Right atrium auricular region (tissue), 2 donors: ENCODE measurements around the gene TXLNB. TPM values are rescaled to one million over a fixed set of nuclear protein-coding genes. Genes with fewer than 3 reads are reported as not detected.
"Not testable (repeated sequence)": the region's sequence is repeated elsewhere in the genome, so short reads cannot be mapped to it uniquely, and the experiment has no call there.

Source experiments
- DNase-seq: peaks from one replicate; pipeline ENCODE4 v3.0.0-alpha.2; 2019; ENCODE audit warnings: low spot score
- H3K27ac ChIP-seq, 2 donors: fragments of 200-600 bp; sonication (generic); 1 replicate in 1 of 2; 2 replicates in 1 of 2; pipeline ENCODE4 v1.5.1; 2016 to 2019
- H3K27me3 ChIP-seq, 2 donors: fragments of 200-600 bp; sonication (generic); one replicate each; pipeline versions ENCODE4 v1.5.1 to v1.6.0; 2017 to 2019
- H3K36me3 ChIP-seq: fragments of 200-600 bp; sonication (generic); one replicate; pipeline ENCODE4 v1.5.1; 2016
- H3K4me1 ChIP-seq, 2 donors: fragments of 200-600 bp; sonication (generic); one replicate each; pipeline versions ENCODE4 v1.5.1 to v1.6.0; 2017 to 2019
- H3K4me3 ChIP-seq, 2 donors: fragments of 200-600 bp; sonication (generic); 1 replicate in 1 of 2; 2 replicates in 1 of 2; pipeline ENCODE4 v1.5.1; 2017 to 2019; ENCODE audit warnings: mild to moderate bottlenecking in 1 of 2, moderate library complexity in 1 of 2
- H3K9me3 ChIP-seq, 2 donors: fragments of 200-600 bp; sonication (generic); one replicate each; pipeline ENCODE4 v1.5.1; 2019
- CTCF ChIP-seq, 2 donors: fragments of 200-600 bp; sonication (generic); IDR thresholded peaks; one replicate each; pipeline ENCODE4 v1.5.1; 2019; ENCODE audit warnings: antibody characterized with exemption in 2 of 2
- total RNA-seq, 2 donors: library from RNA; depleted of rRNA; stranded (reverse); fragments of >200 nt; gene quantifications; one replicate each; pipeline ENCODE4 v1.1.0, GENCODE V29; 2016

Gene TXLNB
- total RNA-seq, 2 donors from 2014 or later = 74.7 to 132 TPM

- Histone ChIP-seq H3K27ac (no peak overlapping the region), H3K4me3 (no peak overlapping the region), H3K27me3 (no peaks in the 10 kb centered on the region), H3K9me3 (no peaks in the 10 kb centered on the region), H3K4me1 (no peaks in the 10 kb centered on the region), H3K36me3 (no peaks in the 10 kb centered on the region)
- no peak for TF ChIP-seq CTCF (IDR thresholded peaks at IDR 0.05)
- DNase-seq = no peak
Measured at GRCh38 chr6:139297921-139298320, 6.1 kb upstream of the TXLNB start.

GRCh38 chr6:139296927-139297326 lies 5.1 kb upstream of the TXLNB start:
- Histone ChIP-seq H3K36me3 (no peaks in the 10 kb centered on the region), H3K27ac (peak overlapping the region in 1 of 2 donors; percentile 21), H3K4me3 (no peak overlapping the region), H3K4me1 (peaks cover 0 to 10% of the 10 kb centered on the region in 2 donors), H3K27me3 (no peaks in the 10 kb centered on the region), H3K9me3 (no peaks in the 10 kb centered on the region)
- no peak for DNase-seq
- no peak for TF ChIP-seq CTCF (IDR thresholded peaks at IDR 0.05)

- no peak for DNase-seq
Measured at GRCh38 chr6:139295901-139296300, 4.1 kb upstream of the TXLNB start.

GRCh38 chr6:139294090-139294489 lies 2.3 kb upstream of the TXLNB start:
- TF ChIP-seq CTCF (IDR thresholded peaks at IDR 0.05) = no peak

More at GRCh38 chr6:139295901-139296300, 4.1 kb upstream of the TXLNB start:
- no peaks in the 10 kb centered on the region for H3K36me3 ChIP-seq
- H3K27ac ChIP-seq = no peak overlapping the region
- H3K9me3 ChIP-seq = no peaks in the 10 kb centered on the region
- no peak for TF ChIP-seq CTCF (IDR thresholded peaks at IDR 0.05)
- H3K27me3 ChIP-seq = no peaks in the 10 kb centered on the region
- H3K4me3 ChIP-seq = no peak overlapping the region
- H3K4me1 ChIP-seq = peaks cover 0 to 17% of the 10 kb centered on the region in 2 donors

GRCh38 chr6:139293230-139293629 lies 1.4 kb upstream of the TXLNB start:
- not testable (repeated sequence) for H3K9me3 ChIP-seq, H3K4me3 ChIP-seq, H3K27me3 ChIP-seq, H3K36me3 ChIP-seq, DNase-seq
- Histone ChIP-seq H3K4me1 (peaks cover 0 to 29% of the 10 kb centered on the region in 2 donors), H3K27ac (peak overlapping the region in 1 of 2 donors; percentile 85)

More at GRCh38 chr6:139294090-139294489, 2.3 kb upstream of the TXLNB start:
- Histone ChIP-seq H3K36me3 (no peaks in the 10 kb centered on the region), H3K9me3 (no peaks in the 10 kb centered on the region), H3K27me3 (no peaks in the 10 kb centered on the region), H3K27ac (no peak overlapping the region), H3K4me1 (peaks cover 0 to 29% of the 10 kb centered on the region in 2 donors), H3K4me3 (no peak overlapping the region)
- DNase-seq = no peak

- DNase-seq = no peak
- peaks cover 0 to 39% of the 10 kb centered on the region in 2 donors for H3K4me1 ChIP-seq
Measured at GRCh38 chr6:139290787-139291311, 949 bp downstream of the TXLNB start.

More at GRCh38 chr6:139290787-139291311, 949 bp downstream of the TXLNB start:
- Histone ChIP-seq H3K27ac (peak overlapping the region; percentile 85 to 90), H3K4me3 (peak overlapping the region; percentile 36 to 40), H3K9me3 (no peaks in the 10 kb centered on the region), H3K27me3 (no peaks in the 10 kb centered on the region), H3K36me3 (no peaks in the 10 kb centered on the region)
- TF ChIP-seq CTCF (IDR thresholded peaks at IDR 0.05) = no peak
